Body of pancreas (tissue), 4 donors: ENCODE measurements around the gene GANAB.

Experiments
- CTCF ChIP-seq, 7 experiments: fragments of 450-650 bp in 4 of 7; fragments of 200-600 bp in 3 of 7; sonication (generic) in 3 of 7; IDR thresholded peaks; one replicate each; pipeline ENCODE4 v1.5.1; 2016 to 2019; ENCODE audit warnings: antibody characterized with exemption in 7 of 7
- POLR2A ChIP-seq, 3 donors: fragments of 450-650 bp; IDR thresholded peaks; one replicate each; pipeline ENCODE4 v1.6.1; 2016; ENCODE audit warnings: antibody characterized with exemption in 3 of 3, mild to moderate bottlenecking in 2 of 3

- no peak for TF ChIP-seq CTCF (IDR thresholded peaks at IDR 0.05)
- TF ChIP-seq POLR2A (IDR thresholded peaks at IDR 0.05) = no peak
Observed at GRCh38 chr11:62599069-62599696, 47.2 kb downstream of the GANAB start.
